HG03521 (cell line): ENCODE measurements around the gene MED26.
A peak's percentile ranks its signal among the peaks of the same experiment; 100 is the strongest.

ENCODE experiments used
- ATAC-seq: cut with Tn5 transposase; IDR thresholded peaks from one replicate; pipeline ENCODE4 v1.9.1; 2021; ENCODE audit warnings: mild to moderate bottlenecking, moderate library complexity; ENCODE audit not compliant: unreplicated experiment

Gene MED26

GRCh38 chr19:16591803-16592556, 36.0 kb downstream of the MED26 start:
- ATAC-seq = no peak

- ATAC-seq = no peak
Measured at GRCh38 chr19:16590876-16591802, 36.9 kb downstream of the MED26 start.

DNA sequence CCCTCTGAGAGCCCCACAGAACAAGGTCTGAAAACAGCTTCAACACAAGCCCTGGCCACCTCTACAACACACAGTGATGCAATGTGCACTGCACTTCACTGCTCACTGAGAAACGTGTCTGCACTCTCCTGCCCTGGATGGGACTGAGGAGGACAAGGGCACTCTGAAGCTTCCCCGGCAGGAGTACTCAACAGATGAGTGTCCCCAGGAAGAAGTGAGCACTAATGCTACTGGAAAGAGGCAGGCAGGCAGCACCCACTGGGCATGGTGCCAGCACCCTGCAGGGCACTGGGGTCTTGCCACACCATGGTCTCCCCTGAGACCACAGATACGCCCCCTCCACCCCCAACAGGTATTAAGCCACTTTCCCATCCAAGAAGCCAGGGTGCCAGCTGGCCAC, 38.1 kb downstream of the MED26 start:
- ATAC-seq = no peak

DNA sequence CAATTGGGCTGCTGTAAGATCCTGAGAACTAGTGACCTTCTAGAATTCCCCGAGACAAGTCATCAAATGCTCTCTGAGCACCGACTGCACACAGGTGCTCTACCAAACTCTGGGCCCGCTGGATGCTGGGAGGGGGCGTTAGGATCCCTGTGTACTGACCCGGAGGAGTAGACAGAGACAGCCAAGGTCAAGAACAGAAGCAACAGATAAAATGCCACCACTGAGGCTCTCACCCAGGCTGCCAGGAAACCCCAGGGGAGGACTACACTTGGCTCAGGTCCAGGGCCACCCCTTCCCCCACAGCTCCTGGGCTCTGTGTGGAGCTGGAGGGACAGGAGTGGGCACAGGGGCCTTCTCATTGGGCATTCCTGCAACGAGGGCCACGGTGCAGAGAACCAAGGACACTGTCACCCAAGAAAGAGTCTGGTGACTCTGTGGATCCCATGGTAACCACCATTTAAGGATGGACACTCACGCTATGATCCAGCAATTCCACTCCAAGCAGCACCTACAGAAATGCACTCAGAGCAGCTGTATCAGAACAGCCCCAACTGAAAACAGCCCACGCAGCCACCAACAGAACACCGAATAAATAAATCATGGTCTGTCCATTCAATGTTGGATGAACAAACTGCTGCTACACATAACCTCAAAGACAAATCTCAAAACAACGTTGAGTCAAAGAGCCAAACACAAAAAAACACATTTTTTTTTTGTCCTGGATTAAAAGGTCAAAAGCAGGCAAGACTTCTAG, 39.0 kb downstream of the MED26 start:
- ATAC-seq = no peak

GRCh38 chr19:16587833-16588823, 39.9 kb downstream of the MED26 start:
- ATAC-seq = no peak

- ATAC-seq = no peak
Measured at GRCh38 chr19:16586991-16587832, 40.8 kb downstream of the MED26 start.

DNA sequence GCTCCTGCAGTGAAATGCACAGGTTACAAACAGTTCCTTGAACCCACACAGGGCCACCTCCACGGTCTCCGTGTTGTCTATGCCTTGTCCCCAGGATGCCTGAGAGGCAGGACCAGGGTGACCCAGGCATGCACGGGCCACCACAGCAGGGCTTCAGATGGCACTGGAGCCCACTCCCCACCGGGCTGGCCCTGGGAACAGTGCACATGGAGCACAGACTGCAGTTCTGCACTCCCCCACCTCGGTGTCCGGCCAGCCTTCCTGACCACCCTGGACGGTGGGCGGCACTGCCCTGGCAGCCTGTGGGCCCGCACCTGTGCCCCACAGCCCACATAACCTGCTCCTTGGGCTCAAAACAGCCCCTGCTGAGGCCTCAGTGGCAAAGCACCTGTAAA, 41.5 kb downstream of the MED26 start:
- no peak for ATAC-seq

DNA sequence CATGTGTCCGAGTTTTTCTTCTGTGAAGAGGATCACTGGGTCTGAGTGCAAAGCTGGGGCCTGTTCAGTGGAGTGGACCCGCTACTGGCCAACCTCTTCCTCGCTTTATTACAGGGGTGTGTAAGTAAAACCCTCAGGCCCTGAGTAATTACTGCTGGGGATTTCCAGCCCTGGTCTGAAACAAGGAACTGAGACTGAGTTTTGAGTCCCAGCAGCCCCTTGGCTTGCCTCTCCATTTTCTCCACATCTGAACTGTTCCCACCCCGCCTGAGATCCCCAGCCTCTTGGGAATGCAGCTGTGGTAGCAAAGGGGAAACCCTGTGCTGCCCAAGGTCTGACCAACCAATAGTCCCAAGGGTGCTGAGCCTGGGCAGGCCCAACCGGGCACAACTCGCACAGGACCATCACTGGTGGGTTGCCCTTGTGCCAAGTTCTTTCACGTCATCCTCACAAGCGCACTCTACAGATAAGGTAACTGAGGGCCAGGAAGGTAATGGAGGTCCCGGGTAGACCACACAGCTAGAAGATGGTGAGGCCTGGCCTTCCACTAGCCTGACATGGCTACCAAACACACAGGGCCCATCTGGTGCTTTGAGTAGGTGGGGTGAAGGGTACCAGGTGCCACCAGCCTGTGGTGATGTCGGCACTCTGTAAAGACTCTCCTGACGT, 42.1 kb downstream of the MED26 start:
- ATAC-seq = peak; percentile 26

DNA sequence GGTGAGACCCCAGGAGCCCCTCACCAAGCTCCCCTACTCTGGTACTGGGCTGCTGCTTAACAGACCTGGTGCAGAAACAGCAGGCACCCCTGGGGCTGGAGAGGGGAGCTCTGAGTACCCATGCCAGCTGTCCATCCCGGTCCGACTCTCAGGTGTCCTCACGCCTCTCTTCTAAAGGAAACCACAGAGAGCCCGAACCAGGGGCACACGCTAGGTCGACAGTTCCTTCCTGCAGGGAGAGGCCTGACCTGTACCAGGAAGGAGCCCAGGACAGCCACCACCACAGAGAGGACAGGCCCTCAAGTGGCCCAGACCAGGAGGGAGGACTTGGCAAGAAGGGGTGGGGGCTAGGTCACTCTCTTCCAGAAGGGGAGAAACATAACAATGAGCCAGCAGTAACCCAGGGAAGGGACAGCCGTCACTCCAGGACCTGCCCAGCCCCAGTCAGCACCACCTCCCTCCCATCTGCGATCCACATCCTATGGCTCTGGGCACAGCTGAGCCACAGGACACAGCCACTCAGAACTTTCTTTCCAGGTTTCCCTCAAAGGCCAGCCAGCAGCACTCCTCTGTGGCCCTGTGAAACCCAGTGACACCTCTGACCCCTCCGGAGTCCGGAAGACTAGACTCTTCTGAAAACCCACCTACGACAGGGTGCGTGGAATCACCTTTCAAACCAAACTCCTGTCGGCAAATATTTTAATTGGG, 42.8 kb downstream of the MED26 start:
- no peak for ATAC-seq

DNA sequence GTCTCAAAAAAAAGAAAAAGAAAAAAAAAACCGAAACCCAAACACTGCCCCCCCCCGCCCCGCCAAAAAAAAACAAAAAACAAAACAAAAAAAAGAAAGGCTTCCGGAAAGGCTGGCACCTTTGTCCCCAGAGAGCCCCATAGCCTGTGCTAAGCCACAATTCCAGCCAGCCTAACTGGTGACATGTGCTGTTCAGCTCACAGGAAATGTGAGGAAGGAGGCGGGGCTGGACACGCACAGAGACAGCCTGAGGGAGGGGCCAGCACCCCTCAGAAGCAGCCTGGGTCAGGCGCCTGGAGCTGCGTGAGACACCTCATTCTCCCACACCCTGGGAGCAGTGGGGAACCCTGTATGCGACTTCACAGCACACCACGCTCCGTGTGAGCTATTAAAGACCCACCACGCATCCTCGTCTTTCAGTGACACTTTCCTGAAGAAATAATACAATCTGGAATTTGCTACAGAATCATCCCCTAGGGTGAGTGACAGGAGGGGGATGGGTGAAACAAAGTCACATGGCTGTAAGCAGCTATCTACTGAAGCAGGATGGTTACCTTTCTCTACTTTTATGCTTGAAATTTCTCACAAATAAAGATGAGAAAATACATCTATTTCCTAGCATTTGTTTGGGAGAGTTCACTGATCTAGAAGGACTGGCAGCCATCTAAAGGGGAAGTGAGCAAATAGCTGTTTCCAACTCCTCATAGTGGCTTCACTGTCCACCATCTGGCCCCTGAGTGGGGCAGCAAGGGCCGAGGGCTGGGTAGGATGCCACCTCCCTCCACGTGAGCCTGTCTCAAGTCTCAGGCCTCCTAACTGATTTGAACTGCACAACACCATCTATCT, 43.5 kb downstream of the MED26 start:
- peak; percentile 55 for ATAC-seq

DNA sequence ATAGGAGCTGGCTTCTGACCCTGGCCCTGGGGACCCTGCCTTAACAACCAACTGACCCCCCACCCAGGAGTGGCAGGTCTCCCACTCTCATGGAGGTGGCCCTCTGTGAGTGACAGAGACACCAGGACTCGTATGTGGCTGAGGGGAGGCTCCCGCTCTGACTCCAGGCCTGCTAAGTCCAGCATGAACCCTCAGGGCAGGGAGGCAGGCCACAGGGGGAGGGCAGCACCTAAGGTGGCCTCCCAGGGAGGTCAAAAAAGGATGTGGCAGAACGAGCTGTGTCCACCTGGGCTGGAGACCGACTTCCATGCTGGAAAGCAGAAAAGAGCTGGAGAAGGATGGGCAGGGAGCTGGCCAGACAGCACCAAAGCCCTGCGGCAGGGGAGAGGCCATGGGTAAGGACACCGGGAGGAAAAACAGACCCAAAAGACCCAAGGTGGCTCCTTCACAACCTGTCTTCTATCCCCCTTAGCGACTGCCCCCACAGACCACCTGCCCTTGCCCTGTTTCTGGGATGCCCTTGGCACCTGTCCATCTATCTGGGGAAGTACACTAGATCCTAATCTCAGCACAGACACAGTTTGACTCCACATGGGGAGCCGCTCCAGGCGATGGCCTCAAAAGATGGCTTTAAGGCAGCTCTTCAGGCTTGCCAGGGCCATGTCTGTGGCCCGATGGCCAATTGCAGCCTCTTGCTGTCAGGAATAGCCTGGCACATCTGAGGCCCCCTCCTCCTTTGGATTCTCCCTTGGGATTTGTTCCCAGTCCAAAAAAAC, 45.3 kb downstream of the MED26 start:
- ATAC-seq = no peak

GRCh38 chr19:16581971-16582343, 46.0 kb downstream of the MED26 start:
- no peak for ATAC-seq

GRCh38 chr19:16581145-16581970, 46.6 kb downstream of the MED26 start:
- no peak for ATAC-seq

DNA sequence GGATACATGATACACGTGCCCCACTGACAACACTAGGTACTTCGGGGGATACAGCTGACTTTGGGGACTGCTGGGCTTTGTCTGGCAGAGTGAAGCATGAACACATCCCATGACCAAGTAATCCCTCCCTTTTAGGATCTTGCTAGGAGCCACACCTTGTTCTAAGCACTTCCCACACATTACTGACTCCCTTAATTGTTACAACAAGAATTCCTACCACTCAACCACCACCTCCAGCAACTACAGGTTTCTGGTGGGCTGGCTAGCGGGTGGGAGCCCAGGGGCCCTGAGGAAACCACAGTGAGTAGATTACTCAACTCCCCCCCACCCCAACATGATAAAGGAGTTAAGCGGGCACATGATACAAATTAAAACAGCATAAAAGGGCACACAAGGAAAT, 48.6 kb downstream of the MED26 start:
- no peak for ATAC-seq

DNA sequence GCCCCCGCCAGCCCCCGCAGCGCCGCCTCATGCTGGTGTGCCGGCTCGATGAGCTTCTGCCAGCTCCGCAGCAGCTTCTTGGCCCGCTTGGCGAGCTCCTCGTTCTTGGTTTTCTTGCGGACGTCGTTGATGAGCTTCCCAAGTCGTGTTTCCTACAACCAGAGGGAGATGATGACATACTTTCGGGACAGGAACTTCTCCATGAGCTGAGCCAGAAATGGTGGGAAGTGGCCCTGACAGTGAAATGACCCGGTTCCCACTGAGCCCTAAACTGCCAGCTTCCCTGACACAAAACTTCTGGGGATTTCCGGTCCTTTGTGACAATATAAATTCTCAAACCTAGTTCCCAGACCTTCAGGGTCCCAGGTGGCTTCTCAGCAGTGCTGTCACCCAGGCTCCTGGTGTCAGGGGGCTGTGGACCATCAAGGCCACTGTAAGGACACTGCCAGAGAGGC, 50.4 kb downstream of the MED26 start:
- no peak for ATAC-seq
